Right forelimb (tissue), 1 donor: ENCODE data around the gene SZRD1.

Experiments used
- DNase-seq: peaks from one replicate; pipeline ENCODE4 v3.0.0-alpha.2; 2018

SZRD1 gene

DNA sequence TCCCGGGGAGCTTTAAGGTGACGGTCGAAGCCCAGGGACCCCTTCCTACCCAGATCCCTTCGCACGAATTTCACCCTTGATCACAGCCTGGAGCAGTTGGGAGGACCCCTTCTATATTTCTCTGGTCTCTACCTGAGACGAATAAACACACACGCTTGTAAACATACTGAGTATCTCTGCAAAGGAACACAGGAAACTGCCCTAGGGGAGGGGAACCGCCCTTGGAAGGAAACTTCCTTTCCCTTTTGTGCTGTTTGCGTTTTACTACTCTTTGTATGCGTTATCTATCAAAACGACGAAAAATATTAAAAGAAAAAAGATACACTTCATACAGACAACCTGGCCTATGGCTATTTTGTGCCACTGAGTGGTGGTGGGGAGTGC, 74.2 kb downstream of the SZRD1 start:
- no peak for DNase-seq

DNA sequence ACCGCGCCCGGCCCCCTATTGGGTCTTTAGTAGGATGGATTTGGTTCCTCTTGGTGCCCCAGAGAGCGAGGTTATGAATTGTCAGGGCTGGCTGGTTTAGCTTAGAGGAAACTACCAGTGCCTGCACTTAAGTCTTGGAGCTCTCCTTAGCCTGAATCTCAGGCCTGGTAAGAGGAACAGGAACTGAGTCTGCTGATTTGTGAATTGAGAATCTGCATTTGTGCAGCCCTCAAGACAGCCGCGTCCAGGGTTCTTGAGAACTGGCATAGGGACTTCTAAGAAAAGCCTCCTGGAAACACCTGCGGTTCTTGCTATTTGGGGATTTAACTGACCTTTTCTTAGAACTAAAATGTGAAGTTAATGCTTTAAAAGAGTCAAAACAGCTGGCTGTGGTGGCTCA, 75.2 kb downstream of the SZRD1 start:
- no peak for DNase-seq

DNA sequence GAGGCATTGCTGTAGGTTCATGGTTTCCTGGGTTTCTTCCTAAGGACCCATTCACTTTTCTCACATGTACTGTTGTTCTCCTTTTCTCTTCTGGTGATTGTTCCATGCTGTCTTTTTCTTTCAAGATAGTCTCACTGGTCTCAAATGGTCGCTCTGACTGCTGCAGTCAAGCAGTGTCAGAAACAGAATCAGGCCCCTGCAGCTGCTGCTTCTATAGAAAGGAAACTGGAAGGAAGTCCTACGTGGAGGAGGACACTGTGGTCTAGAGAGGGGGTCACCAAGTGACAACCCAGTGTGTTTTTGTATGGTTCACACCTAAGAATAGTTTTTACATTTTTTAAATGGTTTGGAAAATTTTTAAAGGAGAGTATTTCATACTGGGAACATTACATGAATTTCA, 75.9 kb downstream of the SZRD1 start:
- no peak for DNase-seq

DNA sequence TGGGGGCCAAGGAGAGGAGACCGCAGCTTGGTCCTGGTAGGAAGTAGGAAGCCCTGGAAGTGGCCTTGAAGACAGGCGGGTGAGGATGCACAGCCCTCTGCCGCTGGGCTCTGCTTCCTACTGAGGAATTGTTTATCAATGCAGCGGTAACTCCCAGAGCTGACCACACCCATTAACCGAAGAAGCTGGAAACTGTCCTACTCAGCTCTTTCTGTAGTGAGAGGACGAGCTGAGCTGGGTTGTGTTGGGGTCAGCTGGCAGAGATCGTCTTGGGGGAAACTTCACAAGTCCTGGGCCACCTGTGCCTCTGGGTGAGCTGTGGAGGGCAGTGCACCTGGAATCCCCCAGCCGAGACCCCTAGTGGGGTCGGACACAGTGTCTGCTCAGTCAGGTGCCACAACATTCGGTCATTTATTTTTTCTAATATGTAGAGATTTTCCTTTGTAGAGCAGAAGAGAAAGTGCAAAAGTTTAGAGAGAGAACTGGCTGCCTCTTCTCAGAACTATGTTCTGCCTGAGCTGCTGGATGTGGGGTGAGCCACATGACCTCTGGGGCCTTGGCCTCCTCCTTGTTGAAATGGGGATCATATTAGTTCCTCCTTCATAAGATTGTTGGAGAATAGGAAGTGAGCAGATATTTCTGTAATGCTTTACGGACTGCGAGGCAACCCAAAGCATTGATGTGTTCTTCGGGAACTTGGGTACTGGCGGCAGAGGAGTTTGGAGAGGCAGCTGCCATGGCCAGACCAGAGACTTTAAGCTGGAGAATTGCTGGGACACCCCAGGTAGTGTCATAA, 77.1 kb downstream of the SZRD1 start:
- no peak for DNase-seq

DNA sequence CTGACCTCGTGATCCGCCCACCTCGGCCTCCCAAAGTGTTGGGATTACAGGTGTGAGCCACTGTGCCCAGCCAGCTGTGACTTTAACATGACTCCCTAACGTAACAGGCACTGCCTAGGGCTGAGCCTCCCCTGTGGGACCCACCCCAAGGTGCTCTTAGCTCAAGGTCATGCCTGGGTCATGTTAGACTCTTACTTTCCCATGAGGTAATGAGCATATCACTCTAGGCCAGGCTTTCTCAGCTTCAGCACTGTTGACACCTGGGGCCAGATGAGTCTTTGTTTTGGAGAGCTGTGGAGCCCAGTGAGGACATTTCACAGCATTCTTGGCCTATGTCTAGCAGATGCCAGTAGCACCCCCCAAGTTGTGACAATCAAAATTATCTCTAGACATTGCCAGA, 78.0 kb downstream of the SZRD1 start:
- DNase-seq, result no peak

DNA sequence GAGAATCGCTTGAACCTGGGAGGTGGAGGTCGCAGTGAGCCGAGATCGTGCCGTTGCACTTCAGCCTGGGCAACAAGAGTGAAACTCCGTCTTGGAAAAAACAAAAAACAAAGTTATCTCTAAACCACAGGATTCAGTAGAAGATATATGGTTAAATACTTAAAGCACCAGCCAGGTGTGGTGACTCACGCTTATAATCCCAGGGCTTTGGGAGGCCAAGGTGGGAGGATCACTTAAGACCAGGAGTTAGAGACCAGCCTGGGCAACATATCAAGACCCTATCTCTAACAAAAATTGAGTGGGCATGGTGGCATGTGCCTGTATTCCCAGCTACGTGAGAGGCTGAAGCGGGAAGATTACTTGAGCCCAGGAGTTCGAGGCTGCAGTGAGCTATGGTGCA, 79.1 kb downstream of the SZRD1 start:
- no peak for DNase-seq

DNA sequence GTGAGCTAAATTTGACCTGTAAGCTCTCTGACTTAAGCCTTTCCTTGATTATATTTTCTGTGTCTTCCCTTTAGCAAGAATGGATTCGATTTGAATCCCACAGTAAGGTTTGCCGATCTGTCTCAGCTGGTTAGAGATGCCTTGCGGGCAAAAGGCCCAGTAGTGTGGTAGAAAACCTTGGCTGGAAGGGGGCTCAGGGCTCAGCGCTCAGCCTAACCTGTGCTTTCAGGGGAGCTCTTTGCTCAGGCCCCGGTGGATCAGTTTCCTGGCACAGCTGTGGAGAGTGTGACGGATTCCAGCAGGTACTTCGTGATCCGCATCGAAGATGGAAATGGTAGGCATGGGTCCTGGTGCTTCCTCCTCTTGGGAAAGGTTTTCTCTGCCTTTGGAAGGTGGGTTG, 80.6 kb downstream of the SZRD1 start:
- no peak for DNase-seq
